A673 (cell line): ENCODE data around the gene LRRC8C. TPM values are rescaled to one million over a fixed set of nuclear protein-coding genes. Genes with fewer than 3 reads are reported as not detected.

Source experiments
- BruUV-seq: library from RNA; stranded (reverse); fragments of 400-500 nt; replicated peaks from 2 replicates; lab custom pipeline; 2021; lab: Mats Ljungman, UMichigan
- CTCF ChIA-PET: fragments of 300-600 bp; sonication (Branson Sonifier 250); formaldehyde crosslinking; loops from one replicate; lab custom pipeline; 2022; ENCODE audit warnings: antibody characterized with exemption; lab: Charles Lee
- POLR2A ChIA-PET: fragments of 300-600 bp; sonication (Branson Sonifier 250); formaldehyde crosslinking; loops from one replicate; lab custom pipeline; 2022; ENCODE audit warnings: antibody characterized with exemption; ENCODE audit not compliant: low non-redundant PET; lab: Charles Lee
- DNase-seq: peaks from one replicate; pipeline ENCODE4 v3.0.0-alpha.2; 2015; ENCODE audit warnings: low spot score
- H3K27ac ChIP-seq: fragments of 200-600 bp; sonication (generic); 2 replicates; pipeline ENCODE4 v1.5.1; 2016; ENCODE audit warnings: mixed run types, low read depth, mild to moderate bottlenecking, mixed read lengths, antibody characterized with exemption, low read length; ENCODE audit not compliant: poor library complexity, severe bottlenecking
- H3K27me3 ChIP-seq: fragments of 200-600 bp; sonication (generic); replicated peaks from 2 replicates; pipeline ENCODE4 v1.6.1; 2017; ENCODE audit warnings: mixed run types, low read depth, mild to moderate bottlenecking, mixed read lengths, antibody characterized with exemption, low read length; ENCODE audit not compliant: insufficient read depth, poor library complexity
- H3K36me3 ChIP-seq: fragments of 200-600 bp; sonication (generic); 2 replicates; pipeline ENCODE4 v1.6.1; 2016; ENCODE audit warnings: mixed run types, mild to moderate bottlenecking, mixed read lengths, antibody characterized with exemption, low read length; ENCODE audit not compliant: insufficient read depth, poor library complexity, severe bottlenecking
- H3K4me1 ChIP-seq: fragments of 200-600 bp; sonication (generic); 2 replicates; pipeline ENCODE4 v1.6.1; 2017; ENCODE audit warnings: mixed run types, mild to moderate bottlenecking, mixed read lengths, antibody characterized with exemption, low read length; ENCODE audit not compliant: insufficient read depth, poor library complexity, severe bottlenecking
- H3K4me3 ChIP-seq: fragments of 200-600 bp; sonication (generic); 2 replicates; pipeline ENCODE4 v1.5.1; 2016; ENCODE audit warnings: low read depth, mixed run types, mild to moderate bottlenecking, mixed read lengths, low read length; ENCODE audit not compliant: poor library complexity, severe bottlenecking
- H3K9me3 ChIP-seq: fragments of 200-600 bp; sonication (generic); 2 replicates; pipeline ENCODE4 v1.6.1; 2016; ENCODE audit warnings: mixed run types, low read depth, mild to moderate bottlenecking, mixed read lengths, antibody characterized with exemption, low read length; ENCODE audit not compliant: poor library complexity, severe bottlenecking
- CTCF ChIP-seq: fragments of 300-800, 200-600 bp; sonication (generic); conservative IDR thresholded peaks from 2 replicates; pipeline ENCODE4 v1.5.1; 2017; ENCODE audit warnings: low read depth, mild to moderate bottlenecking, antibody characterized with exemption, low read length, moderate library complexity, mixed read lengths
- EZH2 ChIP-seq: fragments of 200-600 bp; sonication (generic); IDR thresholded peaks from 2 replicates; pipeline ENCODE4 v1.6.1; 2017; ENCODE audit warnings: borderline replicate concordance, low read depth, mild to moderate bottlenecking, mixed read lengths, antibody characterized with exemption, low read length; ENCODE audit not compliant: poor library complexity, severe bottlenecking
- intact Hi-C: fragments of 100-400 bp; cut with micrococcal nuclease; formaldehyde crosslinking; loops from one replicate; pipeline ENCODE4 v1.10.0; 2022; ENCODE audit not compliant: unreplicated experiment
- total RNA-seq: library from RNA; stranded (reverse); gene quantifications from 2 replicates; pipeline ENCODE4 v1.2.3, GENCODE V29; 2021

LRRC8C gene
- total RNA-seq, 1 experiment from 2014 or later = 6.9 TPM

- no peak for DNase-seq
- Histone ChIP-seq H3K9me3 (no peaks in the 10 kb centered on the region), H3K4me3 (no peak overlapping the region), H3K27me3 (no peaks in the 10 kb centered on the region), H3K36me3 (peaks cover 4% of the 10 kb centered on the region), H3K27ac (no peak overlapping the region), H3K4me1 (peaks cover 24% of the 10 kb centered on the region)
- CTCF ChIA-PET = no interaction called here
- POLR2A ChIA-PET = no interaction called here
- intact Hi-C loops = no loop called here
- no TSS peak for BruUV-seq
- TF ChIP-seq CTCF (no peak), EZH2 (no peak)
Observed at GRCh38 chr1:89710498-89711139, 77.7 kb downstream of the LRRC8C start.

GRCh38 chr1:89711140-89711778, 78.3 kb downstream of the LRRC8C start:
- Histone ChIP-seq H3K27ac (no peak overlapping the region), H3K9me3 (no peaks in the 10 kb centered on the region), H3K27me3 (no peaks in the 10 kb centered on the region), H3K4me3 (no peak overlapping the region), H3K4me1 (peaks cover 31% of the 10 kb centered on the region), H3K36me3 (peaks cover 4% of the 10 kb centered on the region)
- intact Hi-C loops = no loop called here
- BruUV-seq = no TSS peak
- no peak for TF ChIP-seq CTCF
- TF ChIP-seq EZH2 = no peak
- ChIA-PET POLR2A (interaction anchor here (0.5 kb wide), 1 partner anchor 131 kb away, joined by 8 read pairs; no protein-coding TSS in a partner anchor), CTCF (no interaction called here)
- no peak for DNase-seq

GRCh38 chr1:89712420-89712819, 79.5 kb downstream of the LRRC8C start:
- no peak for DNase-seq
- no TSS peak for BruUV-seq
- POLR2A ChIA-PET = no interaction called here
- no peak overlapping the region for H3K27ac ChIP-seq
- TF ChIP-seq EZH2 (no peak), CTCF (no peak)
- intact Hi-C loops = no loop called here
- H3K9me3 ChIP-seq = no peaks in the 10 kb centered on the region
- H3K4me1 ChIP-seq = peaks cover 39% of the 10 kb centered on the region
- H3K4me3 ChIP-seq = no peak overlapping the region
- CTCF ChIA-PET = no interaction called here
- no peaks in the 10 kb centered on the region for H3K27me3 ChIP-seq
- H3K36me3 ChIP-seq = peaks cover 4% of the 10 kb centered on the region
